Measurements from ENCODE around the gene PTPRN2.
"Not testable (repeated sequence)": the region's sequence is repeated elsewhere in the genome, so short reads cannot be mapped to it uniquely, and the experiment has no call there.

PTPRN2 gene

DNA sequence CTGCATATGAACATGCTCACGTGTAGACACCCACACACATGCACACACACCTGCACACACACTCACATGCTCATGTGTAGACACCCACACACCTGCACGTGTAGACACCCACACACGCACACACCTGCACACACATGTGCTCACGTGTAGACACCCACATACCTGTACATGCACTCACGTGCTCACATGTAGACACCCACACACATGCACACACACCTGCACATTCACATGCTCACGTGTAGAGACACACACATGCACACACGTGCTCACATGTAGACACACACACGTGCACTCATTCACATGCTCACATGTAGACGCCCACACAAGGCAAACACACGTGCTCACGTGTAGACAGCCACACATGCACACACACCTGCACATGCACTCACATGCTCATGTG, 275.8 kb downstream of the PTPRN2 start:
- no peak overlapping the region for H2BK15ac ChIP-seq (replicated peaks; ENCODE audit: low read depth)
- no CpG with 5 or more reads among the region's 11 CpGs for WGBS (ENCODE audit: extremely low coverage, insufficient coverage, low lambda C conversion rate)
- H4K5ac ChIP-seq (ENCODE audit: low read length): no peak overlapping the region
- no peak overlapping the region for H3K56ac ChIP-seq (ENCODE audit: low read length)
- no peaks in the 10 kb centered on the region for H3K27me3 ChIP-seq (ENCODE audit: insufficient read depth, low read length, poor library complexity)
- no peak overlapping the region for H4K8ac ChIP-seq (ENCODE audit: low read depth, low read length)
- no peaks in the 10 kb centered on the region for H3K36me3 ChIP-seq (ENCODE audit: control insufficient read depth, insufficient read depth, low read length)
- no peak overlapping the region for H2AK5ac ChIP-seq (ENCODE audit: low read length)
- H3K79me2 ChIP-seq (ENCODE audit: control insufficient read depth, insufficient read depth, low read length): no peaks in the 10 kb centered on the region
- no peak overlapping the region for H3K18ac ChIP-seq (ENCODE audit: low read length)
- no peak overlapping the region for H2BK120ac ChIP-seq (ENCODE audit: low read depth, low read length)
- H3K4me1 ChIP-seq (ENCODE audit: control insufficient read depth, low read depth, low read length): no peaks in the 10 kb centered on the region
- no peak overlapping the region for H2BK5ac ChIP-seq (ENCODE audit: low read length)
- DNase-seq: no peak
- no peak overlapping the region for H3K4me2 ChIP-seq (ENCODE audit: low read length)
- H3K23ac ChIP-seq (ENCODE audit: low read length): no peak overlapping the region
- H3K27ac ChIP-seq (ENCODE audit: low read depth, low read length): no peak overlapping the region
- no peak overlapping the region for H3K9ac ChIP-seq (ENCODE audit: low read length)
- H3K4me3 ChIP-seq (ENCODE audit: low read length): no peak overlapping the region
- no peaks in the 10 kb centered on the region for H3K79me1 ChIP-seq (ENCODE audit: low read length)
- H3K4ac ChIP-seq (ENCODE audit: low read depth, low read length): no peak overlapping the region

DNA sequence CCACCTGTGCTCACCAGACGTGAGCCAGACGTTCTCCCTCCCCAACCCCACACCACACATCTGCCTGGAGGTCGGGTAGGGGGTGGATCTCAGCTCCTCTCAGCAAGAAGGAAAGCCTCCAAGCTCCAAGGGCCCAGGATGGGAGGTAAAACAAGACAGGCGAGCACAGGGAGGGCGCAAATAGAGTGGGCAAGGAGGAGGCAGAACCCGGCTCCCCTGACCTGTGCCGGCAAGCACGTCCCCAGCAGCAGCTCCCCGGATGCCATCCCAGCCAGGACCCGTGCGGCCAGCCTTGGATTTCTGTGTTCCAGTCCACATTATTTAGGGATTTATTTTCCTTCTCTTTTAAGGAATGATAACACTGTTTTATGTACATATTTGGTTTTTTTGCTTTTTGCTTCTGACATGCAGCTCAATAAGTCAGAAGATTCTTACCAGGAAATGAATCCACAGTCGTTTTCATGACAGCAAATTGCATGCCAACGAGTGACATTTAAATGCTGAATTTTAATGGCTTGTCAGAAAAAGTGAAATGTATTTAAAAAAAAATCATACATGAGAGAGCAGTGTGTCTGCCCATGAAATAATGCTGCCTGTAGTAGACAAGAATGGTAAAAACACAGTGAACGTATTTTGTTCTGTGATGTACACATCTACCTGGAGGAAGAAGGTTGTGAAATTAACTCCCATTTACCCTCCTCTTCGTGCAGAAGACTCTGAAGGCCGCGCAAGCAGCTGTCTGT, 276.5 kb downstream of the PTPRN2 start:
- H3K18ac ChIP-seq (ENCODE audit: low read length): no peak overlapping the region
- H3K4me2 ChIP-seq (ENCODE audit: low read length): no peak overlapping the region
- H2AK5ac ChIP-seq (ENCODE audit: low read length): no peak overlapping the region
- H2BK15ac ChIP-seq (replicated peaks; ENCODE audit: low read depth): no peak overlapping the region
- no peak overlapping the region for H4K8ac ChIP-seq (ENCODE audit: low read depth, low read length)
- no CpG with 5 or more reads among the region's 17 CpGs for WGBS (ENCODE audit: extremely low coverage, insufficient coverage, low lambda C conversion rate)
- no peak overlapping the region for H3K4ac ChIP-seq (ENCODE audit: low read depth, low read length)
- no peak overlapping the region for H3K4me3 ChIP-seq (ENCODE audit: low read length)
- no peak overlapping the region for H3K9ac ChIP-seq (ENCODE audit: low read length)
- no peak overlapping the region for H2BK120ac ChIP-seq (ENCODE audit: low read depth, low read length)
- H2BK5ac ChIP-seq (ENCODE audit: low read length): no peak overlapping the region
- H4K5ac ChIP-seq (ENCODE audit: low read length): no peak overlapping the region
- no peaks in the 10 kb centered on the region for H3K27me3 ChIP-seq (ENCODE audit: insufficient read depth, low read length, poor library complexity)
- no peak overlapping the region for H3K27ac ChIP-seq (ENCODE audit: low read depth, low read length)
- no peak overlapping the region for H3K23ac ChIP-seq (ENCODE audit: low read length)
- H3K56ac ChIP-seq (ENCODE audit: low read length): no peak overlapping the region
- H3K4me1 ChIP-seq (ENCODE audit: control insufficient read depth, low read depth, low read length): no peaks in the 10 kb centered on the region
- H3K36me3 ChIP-seq (ENCODE audit: control insufficient read depth, insufficient read depth, low read length): no peaks in the 10 kb centered on the region
- no peaks in the 10 kb centered on the region for H3K79me1 ChIP-seq (ENCODE audit: low read length)
- DNase-seq: no peak
- H3K79me2 ChIP-seq (ENCODE audit: control insufficient read depth, insufficient read depth, low read length): no peaks in the 10 kb centered on the region

DNA sequence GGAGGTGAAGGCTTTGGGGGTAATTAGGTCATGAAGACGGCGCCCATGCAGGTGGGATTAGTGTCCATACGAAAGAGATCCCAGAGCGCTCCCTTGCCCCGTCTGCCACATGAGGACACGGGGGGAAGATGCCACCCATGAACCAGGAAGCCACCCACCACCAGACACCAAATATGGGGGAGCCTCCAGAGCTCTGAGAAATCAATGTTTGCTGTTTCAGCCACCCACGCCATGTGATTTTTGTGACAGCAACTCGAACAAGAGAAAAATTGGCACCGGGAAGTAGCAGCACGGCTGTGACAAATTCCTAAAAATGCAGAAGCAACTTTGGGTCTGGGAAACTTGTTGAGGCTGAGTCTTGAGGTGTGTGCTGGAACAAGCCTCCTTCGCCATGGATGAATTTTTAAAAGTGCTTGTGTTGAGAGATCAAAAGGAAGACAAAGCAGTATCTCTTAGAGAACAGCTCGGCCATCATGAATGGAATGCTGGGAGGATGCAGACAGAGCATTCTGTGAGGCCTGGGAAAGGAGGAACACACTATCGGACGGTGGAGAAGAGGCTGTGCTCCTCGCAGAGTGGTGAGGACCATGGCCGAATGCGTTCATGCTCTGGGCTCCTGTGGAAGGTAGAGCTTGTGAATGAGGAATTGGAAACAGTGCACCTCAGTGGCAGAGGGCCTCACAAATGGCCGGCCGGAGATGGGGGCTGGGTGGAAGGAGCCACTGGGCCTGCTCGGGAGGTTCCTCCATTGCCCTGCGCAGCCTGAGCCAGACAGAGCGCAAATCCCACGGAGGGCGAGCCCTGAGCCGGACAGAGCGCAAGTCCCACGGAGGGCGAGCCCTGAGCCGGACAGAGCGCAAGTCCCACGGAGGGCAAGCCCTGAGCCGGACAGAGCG, 277.5 kb downstream of the PTPRN2 start:
- no peaks in the 10 kb centered on the region for H3K36me3 ChIP-seq (ENCODE audit: control insufficient read depth, insufficient read depth, low read length)
- WGBS (ENCODE audit: extremely low coverage, insufficient coverage, low lambda C conversion rate): no CpG with 5 or more reads among the region's 33 CpGs

DNA sequence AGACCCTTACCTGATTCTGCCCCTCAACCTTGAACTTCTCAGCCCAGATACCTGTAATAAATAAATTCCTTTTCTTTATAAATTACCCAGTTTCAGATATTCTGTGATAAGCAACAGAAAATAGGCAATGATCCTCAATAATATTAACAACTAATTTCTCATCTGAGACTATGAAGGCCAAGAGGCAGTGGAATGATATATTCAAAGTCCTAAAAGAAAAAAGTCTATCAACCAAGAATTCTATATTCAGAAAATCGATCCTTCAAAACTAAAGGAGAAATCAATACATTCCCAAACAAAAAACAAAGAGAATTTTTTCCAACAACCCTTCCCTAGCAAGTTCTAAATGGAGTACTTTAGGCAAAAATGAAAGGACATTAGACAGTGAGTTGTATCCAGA, 279.6 kb downstream of the PTPRN2 start:
- Histone ChIP-seq H3K18ac (ENCODE audit: low read length) (no peak overlapping the region), H3K36me3 (ENCODE audit: control insufficient read depth, insufficient read depth, low read length) (no peaks in the 10 kb centered on the region), H3K79me2 (ENCODE audit: control insufficient read depth, insufficient read depth, low read length) (no peaks in the 10 kb centered on the region), H3K4me3 (ENCODE audit: low read length) (no peak overlapping the region), H3K4me2 (ENCODE audit: low read length) (no peak overlapping the region), H4K5ac (ENCODE audit: low read length) (no peak overlapping the region), H3K23ac (ENCODE audit: low read length) (no peak overlapping the region), H3K9ac (ENCODE audit: low read length) (no peak overlapping the region), H3K79me1 (ENCODE audit: low read length) (no peaks in the 10 kb centered on the region), H3K27me3 (ENCODE audit: insufficient read depth, low read length, poor library complexity) (no peaks in the 10 kb centered on the region), H3K4me1 (ENCODE audit: control insufficient read depth, low read depth, low read length) (no peaks in the 10 kb centered on the region), H2AK5ac (ENCODE audit: low read length) (no peak overlapping the region), H2BK5ac (ENCODE audit: low read length) (no peak overlapping the region), H3K27ac (ENCODE audit: low read depth, low read length) (no peak overlapping the region), H2BK15ac (replicated peaks; ENCODE audit: low read depth) (no peak overlapping the region), H4K8ac (ENCODE audit: low read depth, low read length) (no peak overlapping the region), H3K4ac (ENCODE audit: low read depth, low read length) (no peak overlapping the region), H2BK120ac (ENCODE audit: low read depth, low read length) (no peak overlapping the region), H3K56ac (ENCODE audit: low read length) (no peak overlapping the region)
- no CpG with 5 or more reads among the region's 1 CpG for WGBS (ENCODE audit: extremely low coverage, insufficient coverage, low lambda C conversion rate)
- DNase-seq: no peak

More for the DNA sequence above, 277.5 kb downstream of the PTPRN2 start:
- Histone ChIP-seq H2BK5ac (ENCODE audit: low read length) (no peak overlapping the region), H3K4me2 (ENCODE audit: low read length) (no peak overlapping the region), H3K27me3 (ENCODE audit: insufficient read depth, low read length, poor library complexity) (no peaks in the 10 kb centered on the region), H3K79me1 (ENCODE audit: low read length) (no peaks in the 10 kb centered on the region), H3K27ac (ENCODE audit: low read depth, low read length) (no peak overlapping the region), H3K4me1 (ENCODE audit: control insufficient read depth, low read depth, low read length) (no peaks in the 10 kb centered on the region), H3K4ac (ENCODE audit: low read depth, low read length) (no peak overlapping the region), H4K8ac (ENCODE audit: low read depth, low read length) (no peak overlapping the region), H3K4me3 (ENCODE audit: low read length) (no peak overlapping the region), H3K79me2 (ENCODE audit: control insufficient read depth, insufficient read depth, low read length) (no peaks in the 10 kb centered on the region), H3K9ac (ENCODE audit: low read length) (no peak overlapping the region), H2BK120ac (ENCODE audit: low read depth, low read length) (no peak overlapping the region), H4K5ac (ENCODE audit: low read length) (no peak overlapping the region), H2BK15ac (replicated peaks; ENCODE audit: low read depth) (no peak overlapping the region), H3K23ac (ENCODE audit: low read length) (no peak overlapping the region), H2AK5ac (ENCODE audit: low read length) (no peak overlapping the region), H3K56ac (ENCODE audit: low read length) (no peak overlapping the region), H3K18ac (ENCODE audit: low read length) (no peak overlapping the region)
- no peak for DNase-seq

DNA sequence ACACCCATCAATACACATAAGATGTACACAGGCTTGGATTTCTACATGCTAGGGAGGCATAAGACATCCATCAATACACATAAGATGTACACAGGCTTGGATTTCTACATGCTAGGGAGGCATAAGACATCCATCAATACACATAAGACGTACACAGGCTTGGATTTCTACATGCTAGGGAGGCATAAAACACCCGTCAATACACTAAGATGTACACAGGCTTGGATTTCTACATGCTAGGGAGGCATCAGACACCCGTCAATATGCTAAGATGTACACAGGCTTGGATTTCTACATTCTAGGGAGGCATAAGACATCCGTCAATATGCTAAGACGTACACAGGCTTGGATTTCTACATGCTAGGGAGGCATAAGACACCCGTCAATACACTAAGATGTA, 283.6 kb downstream of the PTPRN2 start:
- not testable (repeated sequence) for H3K79me1 ChIP-seq (ENCODE audit: low read length); H2BK120ac ChIP-seq (ENCODE audit: low read depth, low read length); H3K23ac ChIP-seq (ENCODE audit: low read length); H2BK15ac ChIP-seq (replicated peaks; ENCODE audit: low read depth); H3K27me3 ChIP-seq (ENCODE audit: insufficient read depth, low read length, poor library complexity); H3K4me2 ChIP-seq (ENCODE audit: low read length); H3K27ac ChIP-seq (ENCODE audit: low read depth, low read length); H3K4ac ChIP-seq (ENCODE audit: low read depth, low read length); H3K9ac ChIP-seq (ENCODE audit: low read length); H3K18ac ChIP-seq (ENCODE audit: low read length); H3K36me3 ChIP-seq (ENCODE audit: control insufficient read depth, insufficient read depth, low read length); H3K79me2 ChIP-seq (ENCODE audit: control insufficient read depth, insufficient read depth, low read length); H4K5ac ChIP-seq (ENCODE audit: low read length); H3K4me3 ChIP-seq (ENCODE audit: low read length); H3K4me1 ChIP-seq (ENCODE audit: control insufficient read depth, low read depth, low read length); H2BK5ac ChIP-seq (ENCODE audit: low read length); H3K56ac ChIP-seq (ENCODE audit: low read length); H4K8ac ChIP-seq (ENCODE audit: low read depth, low read length); H2AK5ac ChIP-seq (ENCODE audit: low read length); DNase-seq
- WGBS (ENCODE audit: extremely low coverage, insufficient coverage, low lambda C conversion rate): no CpG with 5 or more reads among the region's 6 CpGs
